Measurements from ENCODE around the gene VWA8.

Gene VWA8

DNA sequence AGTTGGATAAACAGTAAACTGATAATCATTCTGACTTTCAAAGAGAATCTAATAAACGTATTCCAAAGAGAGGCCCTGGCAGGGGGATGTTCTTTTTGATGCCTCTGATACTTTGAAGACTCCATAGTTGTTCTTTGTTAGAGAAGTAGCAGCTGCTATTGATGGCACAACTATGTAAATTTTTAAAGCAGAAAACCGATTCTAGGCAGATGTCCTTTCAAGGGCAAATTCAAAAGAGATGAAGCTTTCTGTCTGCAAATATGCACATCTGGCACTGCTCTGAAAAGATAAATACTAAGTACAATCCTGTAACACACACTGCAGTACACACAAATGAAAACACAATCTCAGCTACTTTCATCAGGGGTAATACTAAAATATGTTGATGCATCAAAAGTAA is 250.1 kb downstream of the VWA8 start:
- DNase-seq = no peak
- intact Hi-C loops (cut with DNase I) = no loop called here

DNA sequence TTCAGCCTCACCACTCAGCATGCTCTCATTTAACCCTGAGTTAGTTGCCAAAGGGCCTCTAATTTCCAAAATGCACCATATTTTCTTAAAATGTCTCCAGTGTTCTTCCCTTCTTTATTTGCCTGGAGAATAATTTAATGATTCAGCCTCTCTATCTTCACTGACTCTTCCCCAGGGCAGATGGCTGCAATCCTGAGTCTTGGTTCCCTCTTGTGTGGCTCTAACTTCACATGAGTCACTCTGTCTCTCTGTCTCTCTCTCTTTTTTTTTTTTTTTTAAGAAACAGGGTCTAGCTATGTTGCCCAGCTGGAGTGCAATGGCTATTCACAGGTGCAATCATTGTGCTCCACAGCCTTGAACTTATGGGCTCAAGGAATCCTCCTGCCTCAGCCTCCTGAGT is 251.4 kb downstream of the VWA8 start:
- intact Hi-C loops (cut with DNase I) = no loop called here
- DNase-seq = no peak

DNA sequence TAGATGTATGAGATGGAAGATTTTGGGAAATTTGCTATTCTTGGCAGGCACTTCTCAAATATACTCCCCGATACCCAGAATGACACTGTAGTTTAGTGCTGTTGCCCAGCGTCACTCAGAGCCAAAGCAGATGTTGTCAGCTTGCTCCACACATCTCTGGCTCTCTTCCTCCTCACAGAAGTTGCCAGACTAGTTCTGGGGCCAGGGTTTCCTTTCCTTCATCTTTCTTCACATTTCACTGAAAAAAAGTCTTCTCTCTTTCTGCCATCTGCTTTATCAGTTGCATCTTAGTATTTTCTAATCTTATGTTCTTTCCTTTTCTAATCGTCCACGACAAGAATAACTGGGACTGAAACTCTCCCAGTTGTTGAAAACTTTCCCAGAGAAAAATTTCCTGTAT is 252.2 kb downstream of the VWA8 start:
- intact Hi-C loops (cut with DNase I) = no loop called here
- DNase-seq = no peak

DNA sequence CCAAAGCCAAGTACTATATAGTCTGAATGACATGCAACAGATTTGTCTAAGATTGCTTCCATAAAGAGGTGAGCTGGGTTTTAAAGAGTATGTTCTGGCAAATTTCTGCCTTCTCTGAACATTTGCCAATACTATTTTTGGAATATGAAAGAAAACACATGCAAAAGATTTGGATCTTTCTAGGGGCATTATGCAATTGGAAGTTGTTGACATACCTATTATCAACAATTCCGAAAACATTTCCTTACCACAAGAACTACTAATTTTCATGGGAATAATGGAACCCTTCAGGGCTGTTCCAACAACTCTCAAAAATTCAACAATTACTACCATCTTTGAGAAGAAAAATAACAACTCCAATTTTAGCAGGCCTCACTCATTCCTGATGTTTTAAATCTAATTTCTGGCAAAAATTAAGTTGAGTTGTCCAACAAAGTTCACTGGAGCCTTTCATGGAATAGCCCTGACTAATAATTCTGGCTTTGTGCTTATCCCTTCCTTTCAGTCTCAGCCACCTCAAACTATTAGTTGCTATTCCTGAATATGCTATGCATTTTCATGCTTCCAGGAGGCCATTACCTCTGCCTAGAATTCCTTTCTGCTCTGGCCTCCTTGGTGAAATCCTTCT is 253.6 kb downstream of the VWA8 start:
- no peak for DNase-seq
- intact Hi-C loops (cut with DNase I) = no loop called here

DNA sequence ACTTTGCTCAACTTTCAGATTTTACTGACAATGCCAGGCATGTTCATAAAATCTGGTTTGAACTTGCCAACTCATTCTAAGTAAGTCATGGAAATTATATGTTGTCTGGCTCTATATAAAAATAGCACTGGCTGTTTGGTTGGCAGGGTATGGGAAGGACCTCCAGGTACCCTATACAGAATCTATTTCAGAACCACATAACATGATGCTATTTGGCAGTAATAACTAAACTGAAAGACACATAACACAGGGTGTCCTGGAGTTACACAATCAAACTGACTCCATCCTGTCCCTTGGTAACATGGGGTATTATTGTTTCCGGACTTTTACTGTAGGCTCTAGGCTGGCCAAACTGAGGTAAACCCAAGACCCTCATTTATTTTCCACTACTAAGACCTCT is 254.8 kb downstream of the VWA8 start:
- DNase-seq = no peak
- intact Hi-C loops (cut with DNase I) = no loop called here

DNA sequence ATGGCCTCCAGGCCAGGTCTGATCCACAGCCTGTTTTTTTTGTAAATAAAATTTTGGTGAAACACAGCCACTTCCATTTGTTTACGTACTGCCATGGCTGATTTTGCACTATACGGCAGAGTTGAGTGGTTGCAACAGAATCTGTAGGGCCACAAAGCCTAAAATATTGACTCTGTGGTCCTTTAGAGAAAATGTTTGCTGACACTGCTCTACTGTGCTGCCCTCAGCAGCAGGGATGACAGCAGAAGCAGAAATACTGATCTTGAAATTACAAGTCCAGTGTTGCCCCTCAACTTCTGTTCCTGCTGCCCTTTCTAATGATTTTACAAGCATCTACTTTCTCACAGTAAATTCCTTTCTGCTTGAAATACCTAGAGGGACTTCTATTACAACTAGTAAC is 258.4 kb downstream of the VWA8 start:
- intact Hi-C loops (cut with DNase I) = no loop called here
- DNase-seq = no peak

DNA sequence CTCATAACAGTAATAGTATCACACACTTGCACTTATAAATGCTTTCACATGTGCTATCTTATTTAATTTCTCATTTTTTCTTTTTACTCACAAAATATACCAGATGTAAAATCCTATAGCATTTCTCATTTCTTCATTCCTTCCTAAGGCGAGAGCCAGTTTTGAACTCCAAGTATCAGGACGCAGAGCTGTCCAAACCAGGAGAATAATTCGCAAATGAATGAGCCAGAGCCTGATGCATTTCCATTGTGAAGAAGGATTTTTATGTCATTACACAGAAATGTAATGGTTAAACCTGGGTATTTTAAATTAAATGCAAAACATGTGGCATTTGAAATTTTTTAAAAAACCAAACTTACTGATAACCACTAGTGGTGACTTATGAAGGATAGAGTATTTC is 259.2 kb downstream of the VWA8 start:
- intact Hi-C loops (cut with DNase I) = no loop called here
- DNase-seq = no peak

DNA sequence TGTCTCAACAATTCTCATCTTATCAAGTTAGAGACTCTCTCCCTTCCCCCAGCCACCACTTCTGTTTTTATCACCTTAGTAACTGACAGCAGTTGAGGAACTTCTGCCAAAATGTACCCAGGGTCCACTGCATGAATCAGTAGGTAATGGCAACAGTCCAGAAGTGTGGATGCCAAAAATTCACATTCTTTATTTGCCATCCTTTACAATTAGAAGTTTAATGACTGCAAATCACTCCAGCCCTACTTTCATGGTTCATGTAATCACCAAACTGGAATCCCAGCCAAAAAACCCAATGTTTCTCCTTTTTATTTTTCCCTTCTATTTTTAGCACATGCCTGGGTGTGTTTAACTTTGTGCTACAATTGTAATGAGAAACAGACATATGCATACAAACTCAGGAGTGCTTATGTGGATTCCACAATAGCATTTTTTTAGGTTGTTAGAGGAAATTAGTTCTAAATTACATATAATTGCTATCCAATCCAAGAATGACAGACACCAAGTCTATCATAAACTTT is 260.1 kb downstream of the VWA8 start:
- intact Hi-C loops (cut with DNase I) = no loop called here
- DNase-seq = no peak

DNA sequence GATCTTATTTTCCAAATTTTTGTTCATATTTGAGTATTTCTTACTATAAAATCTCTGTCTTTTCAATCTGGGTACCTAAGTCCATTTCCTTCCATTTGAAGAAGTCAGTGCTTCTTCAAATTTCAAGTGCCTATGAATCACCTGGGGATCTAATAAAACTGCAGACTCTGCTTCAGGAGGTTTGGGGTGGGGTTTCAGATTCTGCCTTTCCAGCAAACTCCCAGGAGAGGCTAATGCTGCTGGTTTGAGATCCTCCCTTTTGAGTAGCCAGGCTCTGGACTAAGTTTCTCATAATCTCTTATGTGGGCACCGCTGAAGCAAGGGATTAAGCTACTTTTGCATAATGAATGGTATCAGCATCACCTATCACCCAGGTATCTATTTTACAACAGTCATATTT is 261.1 kb downstream of the VWA8 start:
- DNase-seq = no peak
- intact Hi-C loops (cut with DNase I) = no loop called here

DNA sequence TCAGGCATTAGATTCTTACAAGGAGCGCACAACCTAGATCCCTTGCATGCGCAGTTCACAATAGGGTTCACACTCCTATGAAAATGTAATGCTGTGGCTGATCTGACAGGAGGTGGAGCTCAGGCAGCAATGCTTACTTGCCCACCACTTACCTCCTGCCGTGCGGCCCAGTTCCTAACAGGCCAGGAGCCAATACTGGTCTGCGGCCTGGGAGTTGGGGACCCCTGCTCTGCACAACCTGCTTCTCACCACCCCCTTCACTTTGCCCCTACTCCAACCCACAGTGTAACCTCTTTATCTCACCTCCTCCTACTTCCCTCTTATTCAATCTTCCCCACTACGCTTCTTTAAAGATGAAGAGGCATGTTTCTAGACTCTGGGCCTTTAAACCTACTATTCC is 263.3 kb downstream of the VWA8 start:
- DNase-seq = no peak
- intact Hi-C loops (cut with DNase I) = no loop called here

DNA sequence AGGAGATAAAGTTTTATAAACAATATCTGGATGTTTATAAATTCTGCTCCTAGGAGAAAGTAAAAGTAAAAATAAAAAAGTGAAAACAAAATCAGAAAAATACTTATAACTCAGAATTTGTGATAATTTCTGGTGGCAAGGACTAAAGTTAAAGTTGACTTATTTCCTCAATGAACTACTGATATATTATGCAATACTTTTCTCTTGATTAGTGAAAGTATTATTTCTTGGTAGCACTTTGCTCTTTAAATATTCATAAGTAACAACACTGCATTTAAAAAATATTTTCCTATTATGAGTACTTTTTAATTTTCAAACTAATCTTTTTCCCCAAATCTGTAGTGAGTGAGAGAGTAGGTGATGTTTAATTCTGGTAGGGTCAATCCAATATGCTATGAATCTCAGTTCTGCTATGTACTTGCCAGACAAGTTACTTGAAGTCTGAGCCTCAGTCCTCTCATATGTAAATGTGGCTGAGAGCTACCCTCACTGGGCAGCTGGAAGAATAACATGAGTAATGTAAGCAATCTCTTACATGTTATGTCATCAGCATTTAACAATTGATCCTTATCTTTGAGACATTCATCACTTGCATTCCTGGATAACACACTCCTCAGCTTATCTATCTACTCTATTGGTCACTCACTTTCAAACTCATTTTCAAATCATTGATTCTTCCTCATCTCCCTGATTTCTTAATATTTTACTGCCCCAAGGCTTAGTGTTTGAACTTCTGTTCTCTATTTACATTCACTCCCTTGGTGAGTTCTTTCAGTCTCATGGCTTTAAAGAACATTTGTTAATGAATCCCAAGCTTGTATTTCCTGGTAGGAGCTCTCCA is 264.5 kb downstream of the VWA8 start:
- intact Hi-C loops (cut with DNase I) = no loop called here
- DNase-seq = no peak

DNA sequence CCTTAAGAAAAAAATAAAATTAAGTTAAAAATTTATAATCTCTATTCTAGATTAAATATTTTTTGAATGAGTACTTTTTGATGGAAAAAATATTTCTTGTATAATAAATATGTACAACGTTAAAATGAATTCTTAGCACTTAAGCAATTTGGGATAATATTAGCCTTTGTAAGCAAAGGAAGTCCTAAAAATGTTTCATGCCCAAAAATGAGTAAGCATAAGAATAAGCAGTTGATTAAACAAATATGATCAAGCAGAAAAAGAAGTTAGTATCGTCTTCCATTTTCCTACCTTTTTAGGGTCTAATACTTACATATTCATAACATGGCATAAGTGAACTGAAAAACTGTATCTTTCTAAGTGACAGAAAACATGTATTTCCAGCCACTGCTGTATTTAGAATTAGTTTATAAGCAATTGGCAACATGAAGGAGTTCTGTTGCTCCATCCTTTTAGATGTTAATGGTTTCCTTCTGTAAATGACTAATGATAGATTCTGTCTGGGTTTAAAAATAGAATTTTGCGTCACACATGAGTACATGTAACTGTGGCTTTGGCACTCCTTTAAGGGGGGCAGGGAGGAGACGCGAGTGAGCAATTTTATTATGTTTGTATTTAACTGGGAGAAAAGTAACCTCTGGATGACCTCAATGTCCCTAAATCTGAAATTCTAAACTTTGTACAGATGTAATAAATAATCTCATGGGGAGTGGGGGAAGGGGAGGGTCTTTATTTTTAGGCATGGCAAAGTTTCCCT is 266.2 kb downstream of the VWA8 start:
- intact Hi-C loops (cut with DNase I) = no loop called here
- peak in 5 of 42 donors; percentile 11 to 48 (median 15) for DNase-seq

DNA sequence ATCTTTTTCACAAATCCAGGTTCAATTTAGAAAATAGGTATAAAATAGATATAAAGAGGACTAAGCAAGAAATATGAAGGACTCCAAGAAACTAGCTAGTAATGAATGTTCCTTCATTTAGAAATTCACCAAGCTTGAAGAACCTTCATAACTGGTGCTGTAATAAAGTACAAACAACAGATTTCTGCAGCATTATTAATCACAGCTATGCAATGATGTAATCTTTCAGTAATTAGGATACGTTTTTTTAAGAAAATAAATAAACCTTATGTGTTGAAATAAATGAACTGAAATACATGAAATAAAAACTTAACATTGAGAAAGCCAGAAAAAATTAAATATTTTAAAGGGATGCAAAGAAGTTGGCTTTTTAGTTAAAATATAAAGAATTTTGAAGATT is 267.5 kb downstream of the VWA8 start:
- DNase-seq = no peak
- intact Hi-C loops (cut with DNase I) = no loop called here

DNA sequence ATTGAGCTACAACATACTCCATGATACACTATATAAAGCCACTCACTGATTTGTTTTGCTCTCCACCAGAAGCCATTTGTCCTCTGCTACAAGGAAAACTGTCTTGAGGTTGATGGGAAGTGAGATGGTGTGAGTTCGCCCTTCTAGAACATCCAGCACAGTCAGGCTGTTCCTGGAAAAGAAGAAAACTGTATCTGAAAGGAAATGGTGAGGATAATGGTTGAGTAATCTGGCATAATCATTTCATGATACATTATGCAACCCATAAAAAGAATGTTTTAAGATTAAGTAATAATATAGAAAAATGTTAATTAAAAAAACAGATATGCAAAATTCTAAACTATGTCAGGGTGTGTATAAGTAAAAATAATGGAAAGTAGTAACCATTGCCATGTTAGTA is 269.6 kb downstream of the VWA8 start:
- intact Hi-C loops (cut with DNase I) = no loop called here
- no peak for DNase-seq

DNA sequence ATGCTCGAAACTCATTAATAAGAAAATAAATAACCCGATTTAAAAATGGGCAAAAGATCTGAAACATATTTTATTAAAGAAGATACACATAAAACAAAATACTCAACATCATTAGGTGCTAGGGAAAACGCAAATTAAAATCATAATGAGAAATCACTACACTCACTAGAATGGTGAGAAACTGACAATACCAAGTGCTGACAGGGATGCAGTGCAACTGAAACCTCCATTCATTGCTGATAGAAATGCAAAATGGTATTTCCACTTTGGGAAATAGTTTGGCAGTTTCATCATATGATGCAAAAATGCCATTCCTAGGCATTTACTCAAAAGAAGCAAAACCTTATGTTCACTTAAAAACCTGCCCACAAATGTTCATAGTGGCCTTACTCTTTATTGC is 278.1 kb downstream of the VWA8 start:
- DNase-seq = no peak
- intact Hi-C loops (cut with DNase I) = no loop called here

DNA sequence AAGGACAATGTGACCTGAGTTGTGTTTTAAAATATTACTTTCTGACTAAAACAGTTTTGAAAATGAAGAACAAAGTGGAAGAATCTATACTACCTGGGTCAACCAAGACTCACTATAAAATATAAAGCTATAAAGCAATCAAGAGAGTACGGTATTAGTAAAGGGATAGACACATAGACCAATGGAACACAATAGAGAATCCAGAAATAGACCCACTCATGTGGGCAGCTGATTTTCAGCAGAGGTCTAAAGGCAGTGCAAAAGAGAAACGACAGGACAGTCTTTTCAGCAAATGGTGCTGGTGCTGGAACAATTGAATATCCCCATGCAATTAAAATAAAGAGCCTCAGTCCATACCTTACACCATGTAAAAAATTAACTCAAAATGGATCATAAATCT is 278.9 kb downstream of the VWA8 start:
- intact Hi-C loops (cut with DNase I) = no loop called here

DNA sequence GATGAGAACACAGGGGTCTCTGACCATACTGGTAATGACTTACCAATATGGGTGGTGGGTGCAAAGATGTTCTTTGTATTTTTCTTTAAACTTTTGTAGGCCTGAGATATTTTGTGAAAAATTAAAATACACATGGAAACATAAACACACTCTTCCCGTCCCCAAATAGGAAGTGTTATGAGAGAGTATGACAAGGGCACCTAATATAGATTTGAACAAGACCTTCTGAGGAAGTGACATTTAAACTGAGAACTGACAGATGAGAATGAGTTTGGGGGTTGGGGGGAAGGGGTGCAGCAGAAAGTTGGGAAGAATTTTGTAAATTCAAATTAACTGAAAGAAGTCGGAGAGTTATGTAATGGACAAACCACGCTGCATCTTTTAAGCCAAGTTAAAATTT is 279.3 kb downstream of the VWA8 start:
- intact Hi-C loops (cut with DNase I) = no loop called here
- no peak for DNase-seq

More for the DNA sequence above, 278.9 kb downstream of the VWA8 start:
- DNase-seq = no peak

DNA sequence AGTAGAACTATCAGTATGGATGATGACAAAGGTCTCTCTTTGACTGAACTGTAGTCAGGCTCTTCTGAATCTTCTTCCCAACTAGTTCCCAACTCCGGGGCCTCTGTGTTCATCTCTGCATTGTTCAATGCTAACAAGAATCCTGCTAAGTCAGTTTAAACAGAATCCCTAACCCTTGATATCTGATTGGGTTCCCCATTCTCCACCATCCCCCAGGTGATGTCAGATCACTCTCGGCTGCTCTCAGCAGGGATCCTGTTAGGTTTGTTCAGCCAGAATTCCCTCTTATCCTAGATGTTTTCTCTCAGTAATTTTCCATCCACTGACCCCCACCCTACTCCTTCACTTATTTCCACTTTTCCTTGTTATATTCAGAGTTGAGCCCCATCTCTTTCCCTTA is 280.0 kb downstream of the VWA8 start:
- intact Hi-C loops (cut with DNase I) = no loop called here
- no peak for DNase-seq

DNA sequence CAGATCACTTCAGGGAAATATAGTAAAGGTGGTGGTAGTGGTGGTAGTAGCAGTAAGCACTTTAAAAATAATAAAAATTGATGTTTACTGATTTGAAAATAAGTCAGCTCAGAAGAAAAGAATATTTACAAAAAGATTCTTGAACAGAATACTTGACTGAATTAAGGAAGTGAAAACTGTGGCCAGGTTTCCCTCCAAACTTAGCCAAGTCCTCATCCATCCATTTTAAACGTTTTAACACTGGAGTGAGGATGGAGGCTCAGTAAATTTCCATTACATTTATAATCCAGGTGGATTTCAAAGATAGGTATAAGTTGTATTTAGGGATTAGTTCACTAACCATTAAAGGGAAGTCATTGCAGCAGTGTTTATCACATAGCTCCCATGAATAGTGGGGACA is 282.1 kb downstream of the VWA8 start:
- intact Hi-C loops (cut with DNase I) = no loop called here
- DNase-seq = no peak

DNA sequence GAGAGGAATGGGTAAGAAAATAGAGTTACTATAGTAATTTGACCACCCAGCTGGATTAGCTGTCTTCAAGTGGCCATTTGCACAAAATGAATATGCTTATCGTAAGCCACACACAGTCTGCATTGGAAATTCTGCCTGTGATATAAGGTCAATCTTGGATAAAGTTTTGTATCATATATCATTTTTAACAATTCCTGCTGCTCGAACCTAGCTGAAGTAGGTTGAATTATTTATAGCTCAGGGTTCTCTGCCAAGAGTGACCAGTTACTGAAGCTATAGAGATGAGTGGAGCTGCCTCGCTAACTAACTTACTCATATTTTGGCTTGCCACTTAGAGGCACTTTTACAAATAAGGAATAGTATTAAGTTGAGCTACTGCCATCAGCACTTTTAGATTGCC is 282.7 kb downstream of the VWA8 start:
- no peak for DNase-seq
- intact Hi-C loops (cut with DNase I) = no loop called here
